Heart left ventricle (tissue), 16 donors: ENCODE measurements around the gene ARIH2. TPM values are rescaled to one million over a fixed set of nuclear protein-coding genes. Genes with fewer than 3 reads are reported as not detected.

Source experiments
- ATAC-seq, 4 donors: fragments of 200-7000 bp; cut with Tn5 transposase; one replicate each; pipeline ENCODE4 v1.9.1; 2020 to 2022; ENCODE audit warnings: moderate library complexity in 4 of 4, mild to moderate bottlenecking in 3 of 4, moderate number of reproducible peaks in 1 of 4
- DNase-seq, 5 donors: peaks; one replicate each; pipeline ENCODE4 v3.0.0-alpha.2; 2020
- H3K27ac ChIP-seq, 12 donors: fragments of 200-600 bp; sonication (generic) in 4 of 12; one replicate each; pipeline versions ENCODE4 v1.5.0 to v1.8.0; 2016 to 2022; ENCODE audit warnings: mild to moderate bottlenecking in 2 of 12
- H3K27me3 ChIP-seq, 9 donors: fragments of 200-600 bp; sonication (generic) in 2 of 9; one replicate each; pipeline versions ENCODE4 v1.5.1 to v1.8.0; 2016 to 2022; ENCODE audit warnings: mild to moderate bottlenecking in 3 of 9
- H3K36me3 ChIP-seq, 9 donors: fragments of 200-600 bp; sonication (generic) in 2 of 9; one replicate each; pipeline versions ENCODE4 v1.5.0 to v1.8.0; 2018 to 2022; ENCODE audit warnings: mild to moderate bottlenecking in 2 of 9
- H3K4me1 ChIP-seq, 12 donors: fragments of 200-600 bp; sonication (generic) in 4 of 12; one replicate each; pipeline versions ENCODE4 v1.5.0 to v1.8.0; 2016 to 2022; ENCODE audit warnings: mild to moderate bottlenecking in 3 of 12
- H3K4me3 ChIP-seq, 12 donors: fragments of 200-600 bp; sonication (generic) in 4 of 12; one replicate each; pipeline versions ENCODE4 v1.5.0 to v1.8.0; 2017 to 2022; ENCODE audit warnings: mild to moderate bottlenecking in 9 of 12, moderate library complexity in 4 of 12
- H3K9me3 ChIP-seq, 12 donors: fragments of 200-600 bp; sonication (generic) in 4 of 12; one replicate each; pipeline versions ENCODE4 v1.5.0 to v1.8.0; 2016 to 2022; ENCODE audit warnings: mild to moderate bottlenecking in 1 of 12
- CTCF ChIP-seq, 12 donors: fragments of 200-600 bp; sonication (generic) in 4 of 12; IDR thresholded peaks; one replicate each; pipeline versions ENCODE4 v1.5.0 to v1.8.0; 2018 to 2022; ENCODE audit warnings: antibody characterized with exemption in 12 of 12, mild to moderate bottlenecking in 5 of 12
- POLR2A ChIP-seq, 2 donors: fragments of 450-650 bp; IDR thresholded peaks; one replicate each; pipeline ENCODE4 v1.6.1; 2017; ENCODE audit warnings: antibody characterized with exemption in 2 of 2, mild to moderate bottlenecking in 2 of 2, moderate library complexity in 2 of 2
- WGBS, 4 donors: extraction: QIAGEN DNeasy Blood & Tissue Kit in 2 of 4; methylation state at CpG; one replicate each; pipeline versions ENCODE4 v1.1.5 to v1.1.7; 2013 to 2018; 5-methylcytosine and 5-hydroxymethylcytosine counted together
- intact Hi-C, 10 donors: fragments of 100-400 bp; cut with DNase I; formaldehyde crosslinking; loops; one replicate each; pipeline versions ENCODE4 v1.11.1 to v1.14.2; 2022
- polyA plus RNA-seq, 2 donors: library from polyadenylated mRNA; stranded (reverse); fragments of 200-250 nt; gene quantifications; one replicate each; pipeline ENCODE4 v1.2.3, GENCODE V29; 2013
- total RNA-seq, 9 donors: library from RNA; depleted of rRNA in 2 of 9; stranded (reverse); fragments of >200 nt in 2 of 9; fragmentation: NEBNext Ultra II Directional in 3 of 9; extraction: Animal tissue kit (Norgen Biotek cat#: 25700) in 3 of 9; gene quantifications; one replicate each; pipeline versions ENCODE4 v1.1.0 to v1.2.4, GENCODE V29; 2016 to 2023
- donor health status: ischemic (EF 13 %, LVEDD 7.1; RV severe dilation, severe dysfunction).
- donor health status: healthy with polysubstance abuse.
- donor health status: DM: no; HTN: yes; CAD: no.
- donor health status: DM: no; HTN: no; CAD: no.
- donor health status: ischemic (EF 25% LVEDD 6.9; RV normal size, moderate dysfunction).
- donor health status: ischemic (EF 25% LVEDD 5.7; RV mildly dilated, moderate dysfunction).
- donor health status: healthy.
- donor health status: DM: yes; HTN: yes; CAD: no.
- donor health status: ischemic (EF 35%, LVEDD 5.7; RV mildly dilated, moderate dysfunction).
- donor health status: nonischemic (EF 11% LVEDD 7.7; RV severe dilation, severe dysfunction).
- donor health status: DM: yes; HTN: yes; CAD: no.
- donor health status: PGD.
- donor health status: ischemic (EF 29% LVEDD 5.4; RV normal size, mild dysfunction).
- donor health status: nonischemic (EF 23%, LVEDD 6.1; RV moderate dilation, normal function).

Gene ARIH2
- total and polyA plus RNA-seq, 11 donors: 77.6 to 223 (median 126) TPM

DNA sequence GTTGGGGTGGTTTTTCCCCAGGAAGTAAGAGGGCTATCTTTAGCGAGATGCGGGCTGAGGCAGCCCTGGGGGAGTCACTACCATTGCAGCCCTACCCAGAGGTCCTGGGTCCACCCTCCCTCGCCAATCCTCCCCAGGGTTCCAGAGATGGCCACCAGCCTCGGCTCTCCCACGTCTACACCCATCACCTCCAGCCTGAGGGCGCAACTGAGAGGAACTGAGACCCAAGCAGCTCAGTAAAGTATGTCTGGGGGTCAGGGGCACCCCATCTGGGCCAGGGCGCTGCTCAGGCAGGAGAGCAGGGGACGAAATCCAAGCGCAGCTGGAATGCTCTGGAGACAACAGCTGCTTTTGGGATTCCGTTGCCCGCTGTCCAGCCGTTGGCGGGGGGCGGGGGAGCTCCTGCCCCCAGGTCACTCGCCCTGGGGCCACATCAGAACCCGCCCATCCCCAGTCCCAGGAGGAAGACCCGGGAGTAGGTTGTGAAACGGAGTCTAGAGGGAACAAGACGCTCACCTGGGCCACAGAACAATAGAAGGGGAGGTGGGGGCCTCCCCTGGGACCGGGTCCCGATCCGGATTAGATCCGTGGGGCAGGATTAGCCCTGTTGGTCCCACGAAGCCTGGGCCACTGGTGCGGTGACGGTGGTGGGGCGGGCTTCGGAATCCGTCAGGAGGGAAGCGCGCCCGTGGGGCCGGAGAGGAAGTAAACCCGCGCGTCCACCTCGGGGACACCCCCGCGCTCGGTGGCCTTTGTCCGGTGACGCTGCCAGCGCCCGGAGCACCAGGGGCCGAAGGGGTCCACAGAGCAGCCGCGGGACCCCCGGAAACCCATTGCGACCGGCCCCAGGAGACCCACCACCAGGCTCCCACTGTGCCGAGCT, 101.9 kb downstream of the ARIH2 start:
- Histone ChIP-seq H3K4me3 (peak overlapping the region; percentile 66 to 100 (median 92)), H3K36me3 (peaks cover 0 to 42% (median 40%) of the 10 kb centered on the region in 9 donors), H3K9me3 (no peaks in the 10 kb centered on the region), H3K4me1 (peaks cover 0 to 66% (median 39%) of the 10 kb centered on the region in 12 donors), H3K27me3 (no peaks in the 10 kb centered on the region), H3K27ac (peak overlapping the region; percentile 99 to 100 (median 100))
- peak; percentile 63 to 82 (median 66) for DNase-seq
- TF ChIP-seq POLR2A (IDR thresholded peaks at IDR 0.05): no peak
- no peak for TF ChIP-seq CTCF (IDR thresholded peaks at IDR 0.05)
- peak in 3 of 4 donors; percentile 0 to 21 (median 1) for ATAC-seq
- intact Hi-C loops: loop anchor here in 2 of 10 donors (2.0 to 10.0 kb wide), 2 partner anchors 32 to 74 kb away; partner anchors contain the start of gene QRICH1 (in 1 of the 2)
- WGBS, 4 donors: 2 to 3% (median 2%) methylated on average over 32 to 51 of the region's 51 CpGs

DNA sequence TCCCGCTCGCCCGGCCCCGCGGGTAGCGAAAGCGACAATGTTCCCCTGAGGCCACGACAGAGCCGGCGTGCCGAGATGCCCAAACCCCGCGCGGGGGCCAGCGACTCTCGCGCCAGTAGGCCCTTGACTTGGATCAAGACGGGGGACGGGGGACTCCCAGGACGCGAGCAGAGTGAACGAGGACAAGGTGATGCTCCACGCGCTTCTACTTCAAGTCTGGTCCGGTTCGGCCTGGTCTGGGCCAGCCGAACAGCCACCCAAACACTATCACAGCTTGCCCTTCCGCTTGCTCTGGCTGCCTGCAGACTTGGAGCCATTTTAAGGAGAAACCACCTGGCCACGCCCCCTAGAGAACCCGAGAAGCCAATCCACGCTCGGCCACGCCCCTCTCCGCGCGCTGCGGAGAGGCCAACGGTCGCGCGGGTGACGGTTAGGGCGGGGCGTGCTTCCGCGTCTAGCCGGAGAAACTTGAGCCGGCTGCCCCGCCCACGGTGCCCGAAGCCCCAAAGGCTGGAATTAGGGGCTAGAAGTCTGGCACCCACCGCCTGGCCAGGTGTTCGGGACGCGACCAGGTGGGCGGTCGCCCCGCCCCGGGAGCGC, 102.7 kb downstream of the ARIH2 start:
- Histone ChIP-seq H3K4me1 (peaks cover 0 to 73% (median 42%) of the 10 kb centered on the region in 12 donors), H3K36me3 (peaks cover 0 to 42% (median 40%) of the 10 kb centered on the region in 9 donors), H3K4me3 (peak overlapping the region; percentile 76 to 100 (median 92)), H3K27ac (peak overlapping the region; percentile 99 to 100 (median 100)), H3K9me3 (no peaks in the 10 kb centered on the region), H3K27me3 (no peaks in the 10 kb centered on the region)
- intact Hi-C loops: loop anchor here in 2 of 10 donors (2.0 to 10.0 kb wide), 2 partner anchors 33 to 73 kb away; partner anchors contain the start of gene QRICH1 (in 1 of the 2)
- ATAC-seq (peak; percentile 87 to 93 (median 88)), DNase-seq (peak; percentile 99 to 100 (median 100))
- TF ChIP-seq POLR2A (IDR thresholded peaks at IDR 0.05): peak; percentile 98 to 99
- TF ChIP-seq CTCF (IDR thresholded peaks at IDR 0.05): no peak
- WGBS, 4 donors: 0% methylated on average over 27 to 60 of the region's 60 CpGs

DNA sequence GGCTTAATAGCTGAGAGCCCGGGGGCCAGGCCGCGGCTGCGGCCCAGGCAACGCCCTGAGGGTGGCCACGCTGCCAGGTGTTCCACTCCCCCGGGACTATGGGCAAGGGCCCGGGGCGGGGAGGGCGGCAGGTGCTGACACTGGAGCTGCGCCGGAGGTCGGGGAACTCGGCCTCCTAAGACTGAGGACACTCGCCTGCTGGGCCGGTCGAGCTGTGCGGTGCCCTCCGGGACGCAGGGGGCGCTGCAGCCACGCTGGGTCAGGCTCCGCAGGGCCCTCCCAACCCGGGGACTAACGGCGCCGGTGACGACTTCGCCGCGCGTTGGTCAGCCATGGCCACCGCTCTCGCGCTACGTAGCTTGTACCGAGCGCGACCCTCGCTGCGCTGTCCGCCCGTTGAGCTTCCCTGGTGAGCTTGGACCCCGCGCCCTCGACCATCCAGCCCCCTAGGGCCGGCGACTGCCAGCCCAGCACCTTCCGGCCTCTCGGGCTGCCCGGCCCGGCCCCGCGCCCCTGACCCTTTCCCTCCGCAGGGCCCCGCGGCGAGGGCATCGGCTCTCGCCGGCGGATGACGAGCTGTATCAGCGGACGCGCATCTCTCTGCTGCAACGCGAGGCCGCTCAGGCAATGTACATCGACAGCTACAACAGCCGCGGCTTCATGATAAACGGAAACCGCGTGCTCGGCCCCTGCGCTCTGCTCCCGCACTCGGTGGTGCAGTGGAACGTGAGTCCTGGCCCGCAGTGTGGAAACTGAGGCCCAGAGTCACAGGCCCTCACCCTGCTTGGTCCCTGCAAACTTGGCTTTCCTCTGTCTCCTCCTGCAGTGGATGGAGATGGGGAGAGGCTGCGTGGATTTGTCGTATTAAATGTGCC, 103.4 kb downstream of the ARIH2 start, which contains the start of gene NDUFAF3:
Gene NDUFAF3, plus strand, starts transcription at position 309 of the 875 bp plus-strand sequence. Its CDS starts 24 bp downstream, at position 333.
- peaks cover 0 to 43% (median 42%) of the 10 kb centered on the region in 9 donors for H3K36me3 ChIP-seq
- peak within 1 kb of the TSS; percentile 99 to 100 (median 100) for H3K27ac ChIP-seq
- DNase-seq (peak; percentile 93 to 97 (median 94)), ATAC-seq (peak; percentile 64 to 87 (median 84))
- peaks cover 0 to 75% (median 41%) of the 10 kb centered on the region in 12 donors for H3K4me1 ChIP-seq
- no peaks in the 10 kb centered on the region for H3K9me3 ChIP-seq
- H3K27me3 ChIP-seq: no peaks in the 10 kb centered on the region
- intact Hi-C loops: loop anchor here in 2 of 10 donors (2.0 to 10.0 kb wide), 2 partner anchors 33 to 73 kb away; partner anchors contain the start of gene QRICH1 (in 1 of the 2)
- H3K4me3 ChIP-seq: peak within 1 kb of the TSS; percentile 76 to 100 (median 92)
- WGBS, 4 donors: 1% methylated on average over 36 to 83 of the region's 83 CpGs
- peak; percentile 89 to 100 (median 98) for TF ChIP-seq CTCF (IDR thresholded peaks at IDR 0.05)
- peak; percentile 20 to 35 for TF ChIP-seq POLR2A (IDR thresholded peaks at IDR 0.05)
